ENCODE data around the gene TRABD2B.

Gene TRABD2B

DNA sequence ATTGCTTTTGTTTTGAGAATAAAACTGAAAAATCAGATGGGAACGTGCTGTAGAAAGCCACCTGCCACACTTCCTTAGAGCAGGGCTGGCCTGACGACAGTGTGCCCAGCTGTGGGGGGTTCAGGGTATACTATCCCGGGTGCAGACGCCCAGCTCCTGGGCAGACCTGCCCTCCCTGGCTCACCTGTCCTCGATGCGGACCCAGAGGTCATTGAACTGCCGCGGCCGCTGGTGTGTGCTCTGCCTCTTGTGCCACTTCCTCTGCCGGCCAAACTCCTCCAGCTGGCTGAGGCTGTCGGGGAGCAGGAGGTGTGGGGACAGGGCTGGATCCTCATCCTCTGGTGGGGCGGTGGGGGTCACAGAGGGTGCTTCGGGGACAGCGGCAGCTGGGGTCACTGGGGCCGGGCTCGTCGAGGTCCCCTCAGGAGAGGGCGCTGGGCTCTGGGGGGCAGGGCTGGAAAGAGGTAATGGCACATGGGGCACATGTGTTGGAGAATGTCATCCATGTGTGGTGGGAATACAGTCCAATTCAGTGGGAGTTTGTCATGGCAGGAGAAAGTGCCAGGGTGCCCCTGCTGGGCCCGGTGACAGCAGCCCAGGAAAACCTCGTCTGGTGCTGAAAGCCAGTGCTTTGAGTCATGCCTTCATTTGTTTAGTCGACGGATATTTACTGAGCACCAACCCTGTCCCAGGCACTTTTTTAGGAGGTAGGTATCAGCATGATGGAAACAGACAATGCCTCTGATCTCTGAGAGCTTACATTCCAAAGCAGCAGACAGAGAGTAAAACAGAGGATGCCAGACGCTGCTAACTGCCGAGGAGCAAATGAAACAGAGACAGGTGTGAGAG, 222.0 kb downstream of the TRABD2B start:
- DNase-seq (ENCODE audit: low spot score) = no peak

DNA sequence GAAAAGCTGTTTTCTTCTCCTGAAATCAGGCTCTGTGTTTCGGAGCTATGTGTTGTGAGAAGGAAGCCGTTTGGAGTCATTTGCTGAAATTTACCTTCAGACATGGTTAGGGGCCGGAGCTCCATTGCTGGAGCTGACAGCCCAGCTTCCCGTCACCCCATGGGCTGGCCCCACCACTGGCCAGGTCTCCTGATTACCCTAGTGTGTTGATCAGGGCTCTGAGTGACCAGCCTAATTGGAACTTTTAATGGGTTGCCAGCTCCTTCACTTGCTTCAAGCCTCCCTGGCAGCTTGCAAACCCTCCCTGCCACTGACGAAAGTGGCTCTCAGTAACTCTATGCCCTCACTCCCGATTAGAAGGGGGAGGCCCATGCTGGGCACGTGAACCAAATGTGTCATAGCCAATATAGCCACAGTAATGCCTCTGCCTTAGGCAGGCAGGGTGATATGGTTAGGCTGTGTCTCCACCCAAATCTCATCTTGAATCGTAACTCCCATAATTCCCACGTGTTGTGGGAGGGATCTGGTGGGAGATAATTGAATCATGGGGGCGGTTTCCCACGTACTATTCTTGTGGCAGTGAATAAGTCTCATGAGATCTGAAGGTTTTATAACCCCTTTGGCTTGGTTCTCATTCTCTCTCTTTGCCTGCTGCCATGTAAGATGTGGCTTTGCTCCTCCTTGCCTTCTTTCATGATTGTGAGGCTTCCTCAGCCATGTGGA, 224.1 kb downstream of the TRABD2B start:
- no peak for DNase-seq (ENCODE audit: low spot score)

DNA sequence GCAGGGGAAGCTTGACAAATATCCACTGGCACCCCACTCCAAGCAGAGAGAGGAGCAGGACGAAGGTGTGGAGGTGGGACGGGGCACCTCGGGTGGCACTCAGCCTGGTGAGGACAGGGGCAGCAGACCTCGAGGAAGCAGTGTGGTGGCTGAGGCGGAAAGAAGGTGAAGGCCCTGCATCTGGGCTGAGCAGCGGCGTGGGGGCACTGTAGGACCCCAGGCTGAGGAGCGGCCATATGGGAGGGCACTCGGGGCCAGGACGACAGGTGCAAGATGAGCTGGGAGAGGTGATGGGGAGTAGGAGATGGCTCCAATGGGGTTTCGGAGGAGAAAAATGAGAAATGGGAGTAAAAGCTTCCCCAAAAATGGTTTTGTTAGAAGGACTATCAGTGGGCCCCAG, 224.9 kb downstream of the TRABD2B start:
- DNase-seq (ENCODE audit: low spot score) = no peak

- DNase-seq (ENCODE audit: low spot score) = no peak
Observed at GRCh38 chr1:47771751-47772150, 225.4 kb downstream of the TRABD2B start.

DNA sequence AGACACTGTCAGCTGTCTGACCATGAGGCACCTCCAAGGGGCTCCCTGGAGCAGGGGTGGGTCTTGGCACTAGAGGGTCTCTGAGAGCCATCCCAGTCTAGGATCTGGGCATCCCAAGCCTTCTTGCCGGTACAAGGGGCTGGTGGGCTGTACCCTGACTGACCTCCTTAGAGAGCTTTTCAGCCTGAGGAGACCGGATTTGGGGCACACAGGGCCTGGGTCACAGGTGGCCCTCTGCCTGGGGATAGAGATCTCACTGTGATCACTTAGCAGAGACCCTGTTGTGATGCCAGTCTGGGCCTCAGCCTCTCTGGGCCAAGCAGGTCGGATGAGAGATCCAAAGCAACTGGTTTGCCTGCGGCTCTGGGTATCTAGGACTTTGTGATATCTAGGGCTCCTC, 227.2 kb downstream of the TRABD2B start:
- DNase-seq (ENCODE audit: low spot score) = no peak

GRCh38 chr1:47769295-47769694, 227.9 kb downstream of the TRABD2B start:
- no peak for DNase-seq (ENCODE audit: low spot score)

DNA sequence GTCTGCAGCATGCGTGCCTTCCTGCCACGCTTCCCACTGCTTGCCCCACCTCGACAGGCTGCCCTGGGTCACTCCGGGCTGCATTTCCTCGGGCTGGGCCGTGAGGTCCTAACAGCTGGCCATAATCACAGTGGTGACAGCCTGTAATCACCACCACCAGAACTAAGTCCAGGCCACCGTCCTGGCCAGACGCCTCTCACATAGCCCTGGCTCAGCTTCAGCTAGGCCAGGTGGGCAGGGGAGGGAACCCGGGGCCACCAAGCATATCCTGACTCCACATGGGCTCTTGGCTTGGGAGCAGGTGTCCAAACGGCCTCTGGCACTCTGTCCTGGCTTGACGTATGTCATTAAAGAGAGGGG, 229.5 kb downstream of the TRABD2B start:
- DNase-seq (ENCODE audit: low spot score) = no peak

DNA sequence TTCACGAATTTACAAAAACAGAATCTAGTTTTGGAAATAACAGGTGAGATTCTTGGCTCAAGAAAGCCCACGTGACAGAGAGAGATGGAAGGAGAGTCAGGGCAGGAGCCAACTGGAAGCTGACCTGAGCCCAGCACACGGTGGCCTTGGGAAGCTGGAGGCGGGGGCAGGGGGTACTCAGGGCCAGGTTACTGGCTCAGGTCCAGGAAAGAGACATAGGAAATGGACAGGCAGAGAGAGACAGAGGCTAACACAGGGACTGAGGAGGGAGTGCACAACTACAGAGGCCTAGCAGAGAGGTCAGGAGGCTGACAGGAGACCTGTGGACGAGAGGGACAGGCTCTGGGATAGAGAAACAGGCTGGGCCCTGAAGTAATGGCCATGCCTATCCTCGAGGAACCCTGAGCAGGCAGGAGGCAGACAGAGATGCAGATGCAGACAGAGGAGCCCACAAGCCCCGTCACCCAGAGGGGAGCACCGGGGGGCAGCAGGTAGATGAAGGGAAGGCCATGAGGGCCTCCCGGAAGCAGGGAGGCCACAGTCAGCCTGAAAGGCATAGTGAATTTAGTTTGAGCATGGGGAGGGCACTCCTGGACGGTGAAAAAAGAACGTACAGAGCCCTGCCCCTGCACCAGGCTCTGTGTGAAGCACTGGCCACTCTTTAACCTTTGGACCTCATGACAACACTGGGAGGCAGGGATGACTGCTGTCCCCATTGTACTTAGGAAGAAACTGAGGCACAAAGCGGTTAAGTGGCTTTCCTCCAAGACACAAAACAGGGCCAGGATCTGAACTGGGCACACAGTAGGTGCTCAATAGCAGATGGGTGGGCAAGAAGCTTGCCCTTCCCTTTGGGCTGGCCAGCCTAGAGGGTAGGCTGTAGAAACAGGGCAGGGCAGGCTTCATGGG, 230.1 kb downstream of the TRABD2B start:
- DNase-seq (ENCODE audit: low spot score) = no peak

DNA sequence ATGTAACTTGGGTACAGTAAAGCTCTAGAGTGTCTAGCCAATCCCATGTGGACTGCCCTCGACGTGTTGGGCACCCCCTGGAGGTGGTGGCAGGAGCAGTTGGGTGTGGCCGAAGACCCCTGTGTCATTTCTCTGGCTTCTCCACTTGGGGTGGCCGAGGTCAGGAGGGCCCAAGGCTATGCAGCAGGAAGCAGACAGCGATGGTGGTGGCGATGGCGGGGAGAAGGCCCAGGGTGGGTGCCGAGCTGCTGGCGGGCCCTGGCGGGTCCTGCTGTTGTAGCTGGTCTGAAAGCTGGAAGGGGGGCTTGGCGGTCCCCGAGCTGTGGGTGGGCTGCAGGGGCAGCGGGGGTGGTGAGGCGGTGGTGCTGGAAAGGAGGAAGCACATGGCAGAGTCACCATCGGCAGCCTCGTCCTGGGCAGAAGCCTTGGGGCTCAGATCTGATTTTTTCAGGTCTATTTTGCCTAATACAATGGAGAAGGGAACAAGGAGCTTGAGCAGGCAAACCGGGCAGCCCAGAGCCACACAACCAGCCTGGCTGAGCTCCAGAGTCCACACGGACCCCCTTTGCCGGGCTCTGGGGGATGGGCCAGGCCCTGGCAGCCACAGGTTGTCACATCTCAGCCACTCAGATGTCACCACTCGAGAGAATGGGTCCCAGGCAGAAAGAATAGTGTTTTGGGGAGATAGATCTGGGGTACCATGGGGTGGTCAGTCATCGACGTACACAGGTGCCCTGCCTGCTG, 231.3 kb downstream of the TRABD2B start:
- no peak for DNase-seq (ENCODE audit: low spot score)

GRCh38 chr1:47765236-47765635, 231.9 kb downstream of the TRABD2B start:
- no peak for DNase-seq (ENCODE audit: low spot score)

DNA sequence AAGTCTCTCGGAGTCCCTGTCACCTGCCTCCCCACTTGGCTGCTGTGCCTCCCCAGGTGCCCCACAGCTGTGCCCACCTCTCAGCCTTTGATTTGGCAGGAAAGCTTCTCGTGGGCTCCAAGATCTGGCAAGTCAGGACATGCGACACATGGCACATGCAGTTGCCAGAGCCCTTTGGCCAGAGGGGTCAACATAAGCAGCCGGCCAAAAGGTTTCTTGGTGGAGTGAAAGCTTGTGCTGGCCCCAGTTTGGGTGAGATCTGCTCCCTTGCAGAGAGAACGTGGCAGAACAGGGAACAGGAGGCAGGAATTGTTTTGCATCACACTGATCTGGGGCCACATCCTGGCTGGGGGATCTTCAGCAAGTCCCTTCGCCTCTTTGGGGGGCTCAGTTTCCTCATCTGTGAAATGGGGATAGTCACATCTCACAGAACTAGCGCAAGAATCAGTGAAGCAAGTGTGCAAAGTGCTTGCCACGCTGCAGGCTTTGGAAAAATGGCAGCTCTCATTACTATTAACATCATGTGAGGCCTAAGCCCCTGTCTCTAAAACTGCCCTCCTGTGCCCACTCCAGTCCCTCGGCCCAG, 232.6 kb downstream of the TRABD2B start:
- DNase-seq (ENCODE audit: low spot score) = no peak

- DNase-seq (ENCODE audit: low spot score) = no peak
Observed at GRCh38 chr1:47763591-47764171, 233.5 kb downstream of the TRABD2B start.

GRCh38 chr1:47761974-47762373, 235.2 kb downstream of the TRABD2B start:
- DNase-seq (ENCODE audit: low spot score) = no peak

- no peak for DNase-seq (ENCODE audit: low spot score)
Observed at GRCh38 chr1:47761201-47761930, 235.8 kb downstream of the TRABD2B start.

DNA sequence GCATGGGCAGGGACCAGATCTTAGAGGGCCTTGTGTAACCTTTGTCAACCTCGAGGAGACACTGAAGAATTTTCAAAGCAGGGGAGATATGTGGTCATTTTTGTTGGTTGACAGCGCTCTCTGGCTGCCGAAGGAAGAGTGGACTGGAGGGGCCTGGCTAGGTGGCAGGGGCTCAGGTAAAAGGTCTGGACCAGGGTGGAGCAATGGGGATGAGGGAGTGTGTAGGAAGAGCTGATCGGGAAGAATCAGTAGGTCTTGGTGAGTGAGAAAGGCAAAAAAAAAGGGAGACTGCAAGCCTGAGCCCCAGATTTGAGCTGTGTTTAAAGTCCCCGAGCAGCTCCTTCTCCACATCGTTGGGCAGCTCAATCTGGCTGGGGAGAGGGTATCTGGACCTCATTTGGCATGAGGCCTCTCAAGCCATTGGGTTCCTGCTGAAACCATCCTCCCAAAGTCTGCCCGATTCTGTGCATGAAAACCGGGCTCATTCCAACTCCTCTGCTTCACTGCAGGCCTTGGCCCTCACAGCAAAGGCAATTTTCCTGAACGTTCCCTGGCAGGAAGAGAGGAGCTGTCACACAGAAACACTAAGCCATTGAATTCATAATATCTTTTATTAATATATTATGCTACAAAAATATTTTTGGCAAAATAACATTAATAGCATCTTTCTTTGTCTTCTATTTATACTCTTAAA, 237.1 kb downstream of the TRABD2B start:
- DNase-seq (ENCODE audit: low spot score) = no peak

DNA sequence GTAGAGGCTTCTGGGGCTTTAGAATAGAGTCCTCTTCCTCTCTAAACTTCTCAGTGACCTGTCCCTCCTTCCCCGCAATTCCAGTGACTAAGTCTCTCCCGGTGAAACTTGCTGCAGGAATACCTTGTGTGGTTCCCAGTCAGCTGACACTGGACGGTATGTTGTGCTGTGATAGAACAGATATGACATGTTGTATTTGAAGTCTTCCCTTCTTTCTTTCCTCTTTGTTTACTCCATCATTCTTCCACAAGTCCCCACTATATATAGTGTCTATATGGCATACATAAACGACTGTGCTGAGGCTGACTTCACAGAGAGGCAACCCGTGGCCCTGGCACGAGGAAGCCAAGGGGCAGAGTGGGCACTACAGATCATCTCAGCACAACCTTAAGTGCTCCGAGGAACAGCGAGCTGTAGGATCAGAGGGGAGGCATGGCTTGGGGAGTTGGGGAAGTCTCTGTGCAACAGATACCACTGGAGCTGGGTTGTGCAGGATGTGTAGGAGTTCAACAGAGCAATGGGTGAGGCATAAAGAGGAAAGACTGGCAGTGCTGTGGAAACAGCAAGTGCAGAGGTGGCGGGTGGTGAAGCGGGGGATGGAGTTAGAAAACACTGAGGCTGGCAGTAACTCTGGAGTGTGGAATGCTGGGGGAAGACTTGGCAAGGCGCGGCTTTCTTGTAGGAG, 237.8 kb downstream of the TRABD2B start:
- DNase-seq (ENCODE audit: low spot score) = no peak

DNA sequence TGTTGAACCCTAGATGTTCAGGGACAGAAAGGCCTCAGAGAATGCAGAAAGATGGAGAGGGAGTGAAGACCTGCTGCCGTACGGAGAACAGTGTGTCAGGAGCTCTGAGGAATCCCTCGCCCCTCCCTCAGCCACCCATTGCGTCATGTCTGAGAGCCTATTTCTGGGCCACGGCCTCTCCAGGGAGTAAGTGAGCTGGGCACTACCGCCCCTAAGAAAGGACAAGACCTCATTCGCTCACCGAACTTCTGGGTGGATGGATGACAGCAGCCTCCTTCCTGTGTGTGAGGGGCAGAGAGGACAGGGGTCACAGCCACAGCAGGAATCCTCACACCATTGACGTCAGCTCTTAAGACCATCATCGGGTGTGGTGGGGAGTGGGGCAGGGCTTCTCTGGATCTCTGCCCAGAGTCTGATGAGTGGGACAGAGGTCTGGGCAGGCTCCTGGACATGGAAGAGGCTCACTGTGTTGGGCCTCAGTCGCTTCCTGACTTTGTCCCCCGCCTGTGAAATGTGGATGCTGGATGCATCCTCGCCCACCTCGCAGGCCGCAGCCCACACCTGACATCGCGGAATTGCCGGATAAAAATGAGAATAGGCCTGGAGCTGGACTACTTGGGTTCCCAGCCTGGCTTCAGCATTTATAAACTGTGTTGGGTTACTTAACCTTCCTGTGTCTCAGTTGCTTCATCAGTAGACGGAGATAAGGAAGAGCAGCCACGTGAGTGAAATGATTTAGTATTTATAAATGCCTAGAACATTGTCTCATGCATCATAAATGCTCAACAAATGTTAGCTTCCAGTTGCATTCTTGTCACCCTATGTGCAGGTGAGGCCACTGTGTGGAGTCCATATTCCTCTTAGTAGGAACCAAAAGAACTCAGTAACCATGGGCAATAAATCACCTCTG, 238.6 kb downstream of the TRABD2B start:
- no peak for DNase-seq (ENCODE audit: low spot score)
